ENCODE results near the gene SLC29A1.

DNA sequence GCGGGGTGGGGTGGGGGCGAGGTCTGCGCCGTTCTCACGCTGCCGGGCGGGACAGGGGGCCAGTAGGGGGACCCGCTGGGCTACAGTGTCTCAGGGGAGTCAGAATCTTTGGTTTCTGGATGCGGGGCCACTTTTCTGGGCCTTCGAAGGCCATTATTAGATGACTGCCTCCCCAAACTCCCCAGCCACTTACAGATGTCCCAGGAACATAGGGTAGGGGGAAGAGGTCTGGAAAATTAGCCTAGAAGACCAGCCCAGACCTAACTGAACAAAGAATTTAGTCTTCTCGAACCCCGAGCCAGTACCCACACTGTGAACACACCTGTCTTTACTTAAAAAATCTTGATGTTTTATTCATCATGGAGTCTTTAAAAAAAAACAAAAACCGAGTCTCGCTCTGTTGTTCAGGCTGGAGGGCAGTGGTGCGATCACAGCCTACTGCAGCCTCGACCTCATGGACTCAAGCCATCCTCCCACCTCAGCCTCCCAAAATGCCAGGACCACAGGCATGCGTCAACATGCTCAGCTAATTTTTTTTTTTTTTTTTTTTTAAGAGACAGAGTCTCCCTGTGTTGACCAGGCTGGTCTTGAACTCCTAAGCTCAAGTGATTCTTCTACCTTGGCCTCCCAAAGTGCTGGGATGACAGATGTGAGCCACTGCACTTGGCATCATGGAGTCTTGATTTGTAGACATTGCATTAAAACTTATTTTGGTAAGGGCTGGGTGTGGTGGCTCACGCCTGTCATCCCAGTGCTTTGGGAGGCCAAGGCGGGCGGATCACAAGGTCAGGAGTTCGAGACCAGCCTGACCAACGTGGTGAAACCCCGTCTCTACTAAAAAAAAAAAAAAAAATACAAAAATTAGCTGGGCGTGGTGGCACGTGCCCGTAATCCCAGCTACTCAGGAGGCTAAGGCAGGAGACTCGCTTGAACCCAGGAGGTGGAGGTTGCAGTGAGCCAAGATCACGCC is 3.3 kb upstream of the SLC29A1 start:
- TF ChIP-seq POLR2A (IDR thresholded peaks at IDR 0.05; ENCODE audit: extremely low read depth, insufficient read length), result no peak
- TF ChIP-seq, protein P1, sequence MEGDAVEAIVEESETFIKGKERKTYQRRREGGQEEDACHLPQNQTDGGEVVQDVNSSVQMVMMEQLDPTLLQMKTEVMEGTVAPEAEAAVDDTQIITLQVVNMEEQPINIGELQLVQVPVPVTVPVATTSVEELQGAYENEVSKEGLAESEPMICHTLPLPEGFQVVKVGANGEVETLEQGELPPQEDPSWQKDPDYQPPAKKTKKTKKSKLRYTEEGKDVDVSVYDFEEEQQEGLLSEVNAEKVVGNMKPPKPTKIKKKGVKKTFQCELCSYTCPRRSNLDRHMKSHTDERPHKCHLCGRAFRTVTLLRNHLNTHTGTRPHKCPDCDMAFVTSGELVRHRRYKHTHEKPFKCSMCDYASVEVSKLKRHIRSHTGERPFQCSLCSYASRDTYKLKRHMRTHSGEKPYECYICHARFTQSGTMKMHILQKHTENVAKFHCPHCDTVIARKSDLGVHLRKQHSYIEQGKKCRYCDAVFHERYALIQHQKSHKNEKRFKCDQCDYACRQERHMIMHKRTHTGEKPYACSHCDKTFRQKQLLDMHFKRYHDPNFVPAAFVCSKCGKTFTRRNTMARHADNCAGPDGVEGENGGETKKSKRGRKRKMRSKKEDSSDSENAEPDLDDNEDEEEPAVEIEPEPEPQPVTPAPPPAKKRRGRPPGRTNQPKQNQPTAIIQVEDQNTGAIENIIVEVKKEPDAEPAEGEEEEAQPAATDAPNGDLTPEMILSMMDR (IDR thresholded peaks at IDR 0.05; ENCODE audit: low read depth, low read length), result peak; percentile 20
- TF ChIP-seq, protein P2, sequence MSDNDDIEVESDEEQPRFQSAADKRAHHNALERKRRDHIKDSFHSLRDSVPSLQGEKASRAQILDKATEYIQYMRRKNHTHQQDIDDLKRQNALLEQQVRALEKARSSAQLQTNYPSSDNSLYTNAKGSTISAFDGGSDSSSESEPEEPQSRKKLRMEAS (IDR thresholded peaks at IDR 0.05; ENCODE audit: low read depth, low read length), result no peak
- no peak for TF ChIP-seq MYC (IDR thresholded peaks at IDR 0.05; ENCODE audit: low read depth, low read length)
